ENCODE results near the gene SRRM3.

Gene SRRM3

DNA sequence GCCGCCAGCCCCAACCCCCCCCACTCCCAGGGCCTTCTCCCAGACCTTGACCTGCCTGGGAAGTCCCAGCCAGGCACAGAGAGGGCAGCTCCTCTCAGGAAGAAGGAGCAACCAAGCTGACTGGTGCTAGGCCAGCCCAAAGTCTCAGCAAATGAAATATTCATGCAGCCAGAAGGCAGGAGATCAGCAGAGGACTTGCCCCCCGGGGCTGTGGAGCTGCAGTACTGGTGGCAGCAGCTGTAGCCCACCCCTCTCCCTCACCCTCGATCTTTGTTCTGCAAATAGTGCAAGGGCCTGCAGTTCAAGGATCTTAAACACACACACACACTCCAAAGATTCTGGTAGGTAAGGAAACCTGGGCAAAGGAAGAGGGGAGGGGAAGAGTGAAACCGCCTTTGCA lies 3.5 kb upstream of the SRRM3 start (continued):
- TF ChIP-seq ZBTB6 (tag by site-specific recombination; IDR thresholded peaks at IDR 0.05) (no peak), SALL2 (tag by site-specific recombination; IDR thresholded peaks at IDR 0.05; ENCODE audit: borderline replicate concordance) (no peak), ZFHX2 (tag by site-specific recombination; conservative IDR thresholded peaks at IDR 0.05) (no peak), ZNF624 (tag by site-specific recombination; IDR thresholded peaks at IDR 0.05) (no peak)

DNA sequence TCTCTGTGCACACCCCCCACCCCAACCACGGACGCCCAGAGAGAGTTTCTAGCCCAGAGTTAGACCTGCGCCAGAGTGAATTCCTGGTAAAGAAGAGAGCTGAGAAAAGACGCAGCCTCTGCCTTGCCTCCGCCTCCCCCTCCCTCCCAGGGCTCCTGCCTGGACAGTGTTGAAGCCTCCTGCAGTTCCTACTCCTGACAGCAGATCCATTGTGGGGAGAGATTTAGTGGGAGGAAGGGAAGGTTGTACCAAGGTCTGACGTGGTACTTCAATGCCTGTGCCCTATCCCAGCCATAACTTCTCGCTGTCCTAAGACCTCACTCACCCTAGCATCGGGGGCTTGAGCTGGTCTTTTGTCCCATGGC lies 952 bp downstream of the SRRM3 start:
- Histone ChIP-seq H3K9me3 (ENCODE audit: control insufficient read depth, insufficient read depth, low read depth, low read length) (no peaks in the 10 kb centered on the region), H3K27ac (ENCODE audit: extremely low read depth, low read depth, low read length) (no peak overlapping the region), H3K4me3 (ENCODE audit: low read depth, low read length) (no peak overlapping the region), H3K4me1 (ENCODE audit: control insufficient read depth, insufficient read depth, low read length) (no peaks in the 10 kb centered on the region), H3K36me3 (ENCODE audit: control insufficient read depth in 2 of 2, insufficient read depth in 1 of 2, low read length in 2 of 2) (no peaks in the 10 kb centered on the region)
- TF ChIP-seq, protein P1, sequence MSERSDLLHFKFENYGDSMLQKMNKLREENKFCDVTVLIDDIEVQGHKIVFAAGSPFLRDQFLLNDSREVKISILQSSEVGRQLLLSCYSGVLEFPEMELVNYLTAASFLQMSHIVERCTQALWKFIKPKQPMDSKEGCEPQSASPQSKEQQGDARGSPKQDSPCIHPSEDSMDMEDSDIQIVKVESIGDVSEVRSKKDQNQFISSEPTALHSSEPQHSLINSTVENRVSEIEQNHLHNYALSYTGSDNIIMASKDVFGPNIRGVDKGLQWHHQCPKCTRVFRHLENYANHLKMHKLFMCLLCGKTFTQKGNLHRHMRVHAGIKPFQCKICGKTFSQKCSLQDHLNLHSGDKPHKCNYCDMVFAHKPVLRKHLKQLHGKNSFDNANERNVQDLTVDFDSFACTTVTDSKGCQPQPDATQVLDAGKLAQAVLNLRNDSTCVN (tag by site-specific recombination; optimal IDR thresholded peaks at IDR 0.05) = no peak
- TF ChIP-seq ZNF19 (tag by site-specific recombination; IDR thresholded peaks at IDR 0.05; ENCODE audit: low read depth) = no peak
- no peak for TF ChIP-seq ZNF626 (tag by site-specific recombination; IDR thresholded peaks at IDR 0.05)
- TF ChIP-seq SETDB1 (IDR thresholded peaks at IDR 0.05; ENCODE audit: insufficient read length, low read length) = no peak
- TF ChIP-seq, protein P2, sequence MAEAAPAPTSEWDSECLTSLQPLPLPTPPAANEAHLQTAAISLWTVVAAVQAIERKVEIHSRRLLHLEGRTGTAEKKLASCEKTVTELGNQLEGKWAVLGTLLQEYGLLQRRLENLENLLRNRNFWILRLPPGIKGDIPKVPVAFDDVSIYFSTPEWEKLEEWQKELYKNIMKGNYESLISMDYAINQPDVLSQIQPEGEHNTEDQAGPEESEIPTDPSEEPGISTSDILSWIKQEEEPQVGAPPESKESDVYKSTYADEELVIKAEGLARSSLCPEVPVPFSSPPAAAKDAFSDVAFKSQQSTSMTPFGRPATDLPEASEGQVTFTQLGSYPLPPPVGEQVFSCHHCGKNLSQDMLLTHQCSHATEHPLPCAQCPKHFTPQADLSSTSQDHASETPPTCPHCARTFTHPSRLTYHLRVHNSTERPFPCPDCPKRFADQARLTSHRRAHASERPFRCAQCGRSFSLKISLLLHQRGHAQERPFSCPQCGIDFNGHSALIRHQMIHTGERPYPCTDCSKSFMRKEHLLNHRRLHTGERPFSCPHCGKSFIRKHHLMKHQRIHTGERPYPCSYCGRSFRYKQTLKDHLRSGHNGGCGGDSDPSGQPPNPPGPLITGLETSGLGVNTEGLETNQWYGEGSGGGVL (tag by site-specific recombination; IDR thresholded peaks at IDR 0.05) = no peak
- TF ChIP-seq ZNF416 (tag by site-specific recombination; IDR thresholded peaks at IDR 0.05) = no peak
- no peak for TF ChIP-seq SCRT1 (tag by site-specific recombination; IDR thresholded peaks at IDR 0.05; ENCODE audit: borderline replicate concordance)
- TF ChIP-seq ZNF530 (tag by site-specific recombination; IDR thresholded peaks at IDR 0.05; ENCODE audit: low read depth) = no peak
- no peak for TF ChIP-seq ZNF623 (tag by site-specific recombination; IDR thresholded peaks at IDR 0.05)
- no peak for TF ChIP-seq ZNF518A (tag by site-specific recombination; conservative IDR thresholded peaks at IDR 0.05; ENCODE audit: low read depth)
- no peak for TF ChIP-seq ZNF747 (tag by site-specific recombination; IDR thresholded peaks at IDR 0.05)
- no peak for TF ChIP-seq ZNF473 (tag by site-specific recombination; IDR thresholded peaks at IDR 0.05)
- ChIA-PET POLR2A (no interaction called here), CTCF (interaction anchor here (0.6 to 1.0 kb wide), 5 partner anchors 15 to 113 kb away, joined by 3 to 4 read pairs (median 3); no protein-coding TSS in a partner anchor)

Measured in HEK293 (cell line).